NCI-H187 treated with DMSO at 0.1 percent for 48 hours (cell line): ENCODE results near the gene CD4.

Experiments used
- DNase-seq: peaks from one replicate; lab custom pipeline; 2025; lab: John Stamatoyannopoulos, UW

The CD4 gene

DNA sequence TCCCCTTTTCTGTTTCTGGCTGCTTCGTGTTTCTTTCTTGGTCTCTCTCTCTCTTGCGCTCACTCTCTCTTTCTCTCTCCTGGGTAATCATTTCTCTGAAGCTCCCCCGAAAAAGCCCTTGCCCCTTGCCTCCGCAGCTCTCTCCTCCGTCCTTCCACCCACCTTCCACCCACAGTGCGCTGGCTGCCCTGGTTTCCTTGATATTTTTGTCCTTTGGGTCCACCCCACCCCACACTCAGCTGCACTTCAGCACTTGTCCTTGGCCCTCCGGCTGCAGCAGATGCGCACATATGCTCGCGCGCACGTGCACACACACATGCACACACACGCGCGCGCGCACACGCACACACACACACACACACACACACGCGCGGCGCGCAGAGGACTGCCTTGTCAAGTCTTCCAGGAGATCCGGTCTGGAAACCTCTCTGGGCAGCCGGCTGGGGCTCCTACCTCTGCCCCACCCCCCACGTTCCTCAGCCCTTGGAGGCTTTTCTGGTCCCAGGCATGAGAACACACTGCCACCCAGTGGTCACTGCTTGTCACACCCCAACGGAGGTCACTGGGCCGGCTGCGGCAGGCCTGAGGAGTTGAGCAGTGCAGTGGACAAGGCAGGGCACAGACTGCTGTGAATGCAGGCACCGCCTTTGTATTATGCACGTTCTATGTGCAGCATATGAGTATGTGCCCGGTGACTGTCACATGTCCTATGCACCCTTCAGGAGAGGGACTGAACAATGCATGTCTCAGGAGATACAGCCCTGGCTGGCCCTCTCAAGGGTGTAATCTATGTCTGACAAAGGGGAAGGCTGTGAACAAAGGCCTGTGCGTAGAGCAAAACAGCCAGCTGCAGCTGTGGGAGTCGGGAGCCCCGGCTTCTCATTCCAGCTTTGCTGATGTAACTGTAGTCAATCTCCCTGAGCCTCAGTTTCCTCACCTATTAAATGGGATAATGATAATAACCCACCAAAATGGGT, 10.5 kb upstream of the CD4 start:
- peak; percentile 76 for DNase-seq

GRCh38 chr12:6779708-6780432, 9.5 kb upstream of the CD4 start:
- DNase-seq, result no peak

- no peak for DNase-seq
Measured at GRCh38 chr12:6780573-6780972, 8.8 kb upstream of the CD4 start.

- no peak for DNase-seq
Measured at GRCh38 chr12:6782119-6782518, 7.2 kb upstream of the CD4 start.

- no peak for DNase-seq
Measured at GRCh38 chr12:6782850-6783566, 6.3 kb upstream of the CD4 start.

- no peak for DNase-seq
Measured at GRCh38 chr12:6783828-6784227, 5.5 kb upstream of the CD4 start.

GRCh38 chr12:6784296-6784695, 5.0 kb upstream of the CD4 start:
- DNase-seq, result no peak

GRCh38 chr12:6784761-6785160, 4.6 kb upstream of the CD4 start:
- DNase-seq, result no peak

GRCh38 chr12:6786416-6787094, 2.8 kb upstream of the CD4 start:
- no peak for DNase-seq

DNA sequence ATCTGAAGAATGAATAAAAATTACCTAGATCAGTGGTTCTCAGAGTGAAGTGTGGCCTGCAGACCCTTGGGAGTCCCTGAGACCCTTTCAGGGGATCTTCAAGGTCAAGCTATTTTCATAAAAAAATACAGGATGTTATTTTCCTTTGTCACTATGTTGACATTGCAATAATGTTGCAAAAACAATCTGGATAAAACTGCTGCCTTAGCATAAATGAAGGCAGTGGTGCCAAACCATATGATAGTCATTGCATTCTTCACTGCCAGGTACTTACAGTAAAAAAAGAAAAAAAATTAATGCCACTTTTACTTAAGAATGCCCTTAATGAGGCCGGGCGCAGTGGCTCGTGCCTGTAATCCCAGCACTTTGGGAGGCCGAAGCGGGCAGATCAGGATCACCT, 2.0 kb upstream of the CD4 start:
- no peak for DNase-seq

- no peak for DNase-seq
Measured at GRCh38 chr12:6790496-6791150, 1.3 kb downstream of the CD4 start.

GRCh38 chr12:6791931-6792520, 2.7 kb downstream of the CD4 start:
- DNase-seq, result no peak

DNA sequence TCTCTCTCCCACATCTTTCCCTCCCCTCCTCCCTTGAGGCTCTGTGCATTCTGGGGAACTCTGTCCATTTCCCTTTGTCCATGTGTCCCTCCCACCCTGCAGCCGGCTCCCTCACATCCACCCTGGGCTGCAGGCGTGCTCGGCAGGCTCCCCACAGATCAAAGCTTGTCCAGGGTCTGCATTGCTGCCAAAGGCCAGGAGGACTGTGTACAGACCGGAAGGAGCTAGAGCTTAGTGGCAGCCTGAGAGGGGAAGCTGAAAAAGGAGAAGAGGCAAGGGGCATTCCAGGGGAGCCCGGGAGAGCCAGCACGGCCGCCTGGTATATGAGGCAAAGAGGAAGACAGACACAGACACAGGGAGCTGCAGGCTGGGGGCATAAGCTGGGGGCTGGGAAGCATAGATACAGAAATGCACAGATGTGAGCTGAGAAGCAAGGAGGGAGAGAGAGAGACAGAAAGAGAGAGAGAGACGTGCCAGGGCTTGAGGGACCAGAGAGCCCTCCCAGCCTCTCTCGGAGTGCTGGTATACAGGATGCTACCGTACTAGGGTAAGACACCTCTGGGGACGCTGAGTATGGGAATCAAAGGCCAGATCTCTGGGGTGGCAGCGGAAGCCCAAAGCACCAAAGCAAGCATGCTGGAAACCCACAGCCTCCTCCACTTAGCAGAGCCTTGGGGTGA, 3.3 kb downstream of the CD4 start:
- no peak for DNase-seq

GRCh38 chr12:6795088-6795487, 5.8 kb downstream of the CD4 start:
- DNase-seq, result no peak

DNA sequence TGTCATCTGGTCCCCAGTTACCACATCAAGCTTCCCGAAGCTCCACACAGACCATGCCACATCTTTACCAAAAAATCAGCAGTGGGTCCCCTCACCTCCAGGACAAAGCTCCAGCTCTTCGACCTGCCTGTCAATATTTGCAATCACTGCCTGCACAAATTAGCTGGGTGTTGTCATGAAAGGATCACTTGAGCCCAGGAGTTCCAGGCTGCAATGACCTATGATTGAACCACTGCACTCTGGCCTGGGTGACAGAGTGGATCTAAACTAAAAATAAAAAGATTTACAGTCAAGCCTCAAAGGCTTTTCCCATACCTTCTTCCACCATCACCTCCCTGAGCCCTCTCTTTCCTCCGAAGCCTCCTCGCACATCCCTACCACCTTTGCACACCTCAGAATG, 7.2 kb downstream of the CD4 start:
- no peak for DNase-seq

DNA sequence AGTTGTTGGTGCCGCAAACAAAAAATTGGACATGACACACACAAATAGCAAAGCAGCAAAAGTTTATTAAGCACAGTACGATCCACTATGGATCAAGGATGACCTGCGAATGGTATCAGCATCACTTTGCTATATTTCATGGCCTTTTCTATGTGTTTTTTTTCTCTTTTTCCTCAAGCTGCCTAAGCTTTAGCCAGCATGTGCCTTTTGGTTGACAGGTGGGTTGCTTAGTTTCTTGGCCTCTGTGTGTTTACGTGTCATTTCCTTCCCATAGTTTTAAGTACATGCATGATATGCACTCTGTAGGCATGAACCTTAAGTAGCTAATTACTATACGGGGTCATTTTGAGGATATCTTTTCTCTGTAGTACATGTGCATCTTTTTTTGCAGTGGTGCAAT, 9.8 kb downstream of the CD4 start:
- DNase-seq, result no peak

- no peak for DNase-seq
Measured at GRCh38 chr12:6807170-6807569, 17.8 kb downstream of the CD4 start.

DNA sequence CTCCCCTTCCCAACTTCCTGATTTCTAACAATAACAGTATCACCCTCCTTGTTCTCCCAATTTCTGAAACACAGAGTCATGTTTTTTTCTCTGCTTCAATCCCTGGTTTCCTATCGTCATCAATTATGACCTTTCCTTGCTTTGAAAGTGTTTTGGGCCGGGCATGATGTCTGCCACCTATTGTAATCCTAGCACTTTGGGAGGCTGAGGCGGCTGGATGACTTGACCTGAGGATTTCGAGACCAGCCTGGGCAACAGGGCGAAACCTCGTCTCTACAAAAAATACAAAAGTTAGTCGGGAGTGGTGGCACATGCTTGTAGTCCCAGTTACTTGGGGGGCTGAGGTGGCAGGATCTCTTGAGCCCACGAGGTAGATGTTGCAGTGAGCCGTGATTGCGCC, 19.7 kb downstream of the CD4 start:
- DNase-seq, result no peak

- no peak for DNase-seq
Measured at GRCh38 chr12:6810758-6811157, 21.4 kb downstream of the CD4 start.

- no peak for DNase-seq
Measured at GRCh38 chr12:6813363-6813762, 24.0 kb downstream of the CD4 start.

DNA sequence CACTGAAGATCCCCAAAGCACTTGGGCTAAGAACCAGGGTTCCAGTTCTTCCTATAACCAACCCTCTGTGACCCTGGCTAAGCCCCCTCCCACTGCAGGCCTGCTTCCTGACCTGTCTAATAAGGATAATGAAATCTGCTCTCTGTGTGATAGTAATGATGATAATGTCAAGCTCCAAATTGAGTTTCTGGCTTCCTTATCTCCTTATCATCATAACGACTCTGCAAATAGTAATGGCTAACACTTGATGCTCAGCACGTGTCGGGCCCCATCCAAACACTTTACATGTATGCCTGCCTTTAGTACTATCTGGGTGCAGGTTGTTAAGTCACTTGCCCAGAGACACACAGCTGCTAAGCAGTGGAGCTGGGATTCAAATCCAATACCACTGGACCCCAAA, 27.3 kb downstream of the CD4 start:
- no peak for DNase-seq
